ENCODE measurements around the gene SRRM4. TPM values are rescaled to one million over a fixed set of nuclear protein-coding genes. Genes with fewer than 3 reads are reported as not detected.
"Not testable (repeated sequence)": the region's sequence is repeated elsewhere in the genome, so short reads cannot be mapped to it uniquely, and the experiment has no call there.

SRRM4 gene
- total RNA-seq, 1 experiment from 2014 or later = not detected

DNA sequence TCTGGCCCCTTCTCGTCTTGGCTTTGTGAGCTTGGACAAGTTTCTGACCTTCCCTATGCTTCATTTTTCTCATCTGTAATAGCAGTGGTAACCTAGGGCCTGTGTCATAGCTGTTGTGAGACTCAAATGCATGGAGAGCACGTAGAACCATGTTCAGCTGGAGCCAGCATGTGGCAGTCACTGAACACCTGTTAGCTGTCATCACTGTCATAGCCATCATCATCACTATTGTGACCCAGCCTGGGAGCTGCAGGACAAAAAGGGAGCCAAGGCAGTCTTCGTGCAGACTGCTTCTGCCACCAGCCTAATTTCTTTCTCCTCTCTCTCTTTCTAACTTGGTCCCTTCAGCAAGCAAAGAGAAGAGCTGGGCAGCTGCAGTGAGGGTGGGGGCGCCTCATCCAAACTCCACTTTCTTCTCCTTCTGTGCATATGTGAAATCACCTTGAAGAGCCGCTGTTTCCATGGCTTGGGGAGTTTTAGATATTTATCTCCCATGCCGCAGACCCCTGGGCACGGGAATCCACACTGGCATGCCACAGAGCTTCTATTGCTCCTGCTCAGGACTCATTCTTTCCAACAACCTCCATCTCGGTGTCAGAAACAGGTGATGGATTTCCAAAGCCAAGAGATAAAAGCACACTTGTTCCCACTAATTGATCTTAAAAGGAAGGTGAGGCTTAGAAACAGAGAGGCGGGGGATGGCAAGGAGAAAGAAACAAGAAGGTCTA is 87.0 kb downstream of the SRRM4 start:
- DNase-seq (ENCODE audit: low spot score) = no peak

DNA sequence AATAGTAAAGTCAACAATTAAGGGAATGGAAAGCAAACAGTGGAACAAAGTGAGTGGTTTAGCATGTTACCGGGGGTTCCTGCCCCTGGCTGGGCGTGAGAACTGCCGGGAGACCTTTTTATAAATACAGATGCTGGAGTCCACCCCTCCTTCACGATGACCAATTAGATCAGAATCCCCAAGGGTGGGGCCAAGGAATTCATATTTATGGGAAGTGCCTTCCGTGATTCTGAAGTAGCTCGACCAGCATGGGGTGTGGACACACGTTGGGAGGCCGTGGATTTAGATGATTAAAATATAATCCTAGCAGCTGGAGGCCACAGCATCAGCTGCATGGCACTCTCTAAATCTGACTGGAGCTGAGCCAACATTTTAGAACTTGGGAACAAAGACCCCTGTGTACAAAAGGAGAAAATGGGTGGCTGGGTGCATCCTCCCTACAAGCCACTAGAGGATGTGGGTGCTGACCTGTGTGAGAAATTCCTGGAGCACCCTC is 87.9 kb downstream of the SRRM4 start:
- DNase-seq (ENCODE audit: low spot score) = no peak

GRCh38 chr12:119071176-119071575 is 89.8 kb downstream of the SRRM4 start:
- no peak for DNase-seq (ENCODE audit: low spot score)

DNA sequence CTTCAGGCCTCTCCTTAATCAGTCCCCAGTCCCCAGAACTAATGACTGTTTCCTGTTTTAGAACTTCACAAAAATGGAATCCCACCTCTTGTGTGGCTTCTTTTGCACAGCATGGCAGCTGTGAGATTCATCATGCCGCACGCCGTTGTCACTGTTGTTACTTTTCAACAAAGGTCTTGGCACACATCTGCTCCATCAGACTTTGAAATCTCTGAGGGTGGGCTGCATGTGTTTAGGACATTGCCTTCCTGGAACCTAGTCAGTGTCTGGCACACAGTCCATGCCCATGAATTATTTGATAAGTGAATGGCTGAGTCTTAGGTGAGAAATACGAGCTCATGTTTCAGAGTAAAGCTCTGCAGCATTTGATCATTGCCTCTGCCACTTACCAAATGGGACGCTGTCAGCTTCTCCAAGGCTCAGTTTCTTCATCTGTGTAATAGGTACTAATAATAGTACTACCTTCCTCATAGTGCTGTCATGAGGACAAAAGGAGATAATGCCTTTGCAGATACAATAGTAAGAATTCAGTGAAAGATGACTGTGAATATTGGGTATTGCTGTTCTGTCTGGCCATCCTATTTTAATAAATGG is 90.4 kb downstream of the SRRM4 start:
- no peak for DNase-seq (ENCODE audit: low spot score)

GRCh38 chr12:119072440-119072839 is 91.1 kb downstream of the SRRM4 start:
- DNase-seq (ENCODE audit: low spot score) = no peak

- no peak for DNase-seq (ENCODE audit: low spot score)
These were observed 94.0 kb downstream of the SRRM4 start for GRCh38 chr12:119075222-119075787.

- DNase-seq (ENCODE audit: low spot score) = no peak
These were observed 94.6 kb downstream of the SRRM4 start for GRCh38 chr12:119075918-119076317.

DNA sequence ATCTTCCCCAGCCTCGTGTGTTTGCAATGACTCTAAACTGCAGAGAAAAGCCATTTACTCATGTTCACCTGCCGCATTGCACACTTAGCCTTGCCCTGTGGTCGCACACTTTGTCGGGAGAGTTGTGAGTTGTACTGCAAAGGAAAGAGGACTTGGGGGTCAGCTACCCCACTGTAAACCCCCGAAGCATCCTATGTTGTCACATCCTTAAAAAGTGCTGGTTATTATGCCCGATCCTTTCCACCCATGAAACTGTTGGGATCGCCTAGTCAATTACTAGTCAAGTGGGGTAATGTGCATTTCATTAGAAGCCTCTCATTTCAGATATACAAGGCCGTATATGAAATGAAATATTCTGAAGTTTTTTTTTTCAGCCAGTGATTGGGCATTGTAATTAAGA is 98.2 kb downstream of the SRRM4 start:
- no peak for DNase-seq (ENCODE audit: low spot score)

DNA sequence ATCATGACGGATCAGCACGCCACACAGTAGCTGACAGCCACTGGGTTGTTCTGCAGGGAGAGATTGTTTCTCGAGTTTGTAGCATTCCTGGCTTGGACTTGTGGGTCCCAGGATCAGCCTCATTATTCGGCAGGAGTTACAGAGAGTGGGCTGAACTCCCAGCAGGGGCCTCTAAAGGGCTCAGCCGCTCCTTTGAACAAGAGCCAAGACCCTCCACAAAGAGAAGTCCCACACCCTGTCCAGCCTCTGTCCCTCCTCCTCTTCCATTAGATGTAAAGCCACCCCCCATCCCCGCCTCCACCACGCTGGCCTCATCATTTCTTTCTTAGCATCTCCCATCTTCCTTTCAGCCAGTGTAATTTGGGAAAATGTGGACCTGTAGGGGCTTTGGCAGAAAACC is 100.7 kb downstream of the SRRM4 start:
- DNase-seq (ENCODE audit: low spot score) = no peak

- no peak for DNase-seq (ENCODE audit: low spot score)
These were observed 101.2 kb downstream of the SRRM4 start for GRCh38 chr12:119082496-119082895.

DNA sequence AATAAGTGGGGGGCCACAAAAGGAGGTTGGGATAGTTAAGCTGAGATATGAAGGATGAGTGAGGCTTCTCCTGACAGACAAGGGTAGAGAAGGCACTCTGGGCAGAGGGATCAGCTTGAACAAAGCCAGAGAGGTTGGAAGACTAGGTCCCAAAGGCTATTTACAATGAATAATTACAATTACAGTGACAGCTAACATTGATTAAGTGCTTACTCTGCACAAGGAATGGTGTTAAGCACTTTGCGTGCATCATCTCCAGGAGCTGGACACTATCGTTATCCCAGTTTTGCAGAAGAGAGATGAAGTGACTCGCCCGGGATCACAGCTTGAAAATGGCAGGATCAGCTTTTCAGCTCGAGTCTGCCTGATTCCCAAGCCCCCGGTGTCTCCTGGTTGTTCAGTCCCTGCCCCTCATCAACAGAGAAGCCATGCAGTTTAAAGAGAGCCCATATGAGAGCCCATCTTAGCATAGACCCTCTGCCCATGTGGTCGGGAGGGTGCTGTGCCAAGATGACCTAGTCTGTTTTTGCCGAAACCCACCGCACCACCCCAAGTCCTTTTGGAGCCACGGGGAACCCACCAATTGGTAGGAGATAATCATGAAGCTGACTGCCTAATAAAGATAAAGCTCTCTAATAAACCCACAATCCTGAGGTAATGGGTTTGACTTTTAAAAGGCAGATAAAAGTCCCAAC is 107.5 kb downstream of the SRRM4 start:
- no peak for DNase-seq (ENCODE audit: low spot score)

- no peak for DNase-seq (ENCODE audit: low spot score)
These were observed 108.2 kb downstream of the SRRM4 start for GRCh38 chr12:119089380-119090013.

- DNase-seq (ENCODE audit: low spot score) = no peak
These were observed 108.9 kb downstream of the SRRM4 start for GRCh38 chr12:119090276-119090675.

DNA sequence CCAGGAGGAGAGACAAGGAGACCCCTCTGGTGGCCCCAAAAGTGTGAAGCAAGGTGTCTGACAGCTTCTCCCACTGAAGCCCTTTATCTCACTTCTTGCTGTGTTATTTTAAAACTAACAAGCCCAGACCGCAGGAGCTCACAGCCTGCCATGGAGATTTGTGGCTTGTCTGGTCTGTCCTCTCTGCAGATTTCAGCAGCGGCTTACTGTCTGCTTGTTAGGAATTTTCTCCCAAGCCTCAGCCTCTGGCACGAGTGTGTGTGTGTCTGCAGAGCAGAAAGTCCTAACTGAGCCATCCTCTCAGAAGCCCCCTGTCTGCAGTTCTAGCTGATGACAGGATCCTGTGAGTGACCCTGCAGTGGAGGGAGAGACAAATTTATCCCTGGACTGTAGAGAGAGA is 109.5 kb downstream of the SRRM4 start:
- DNase-seq (ENCODE audit: low spot score) = no peak

- no peak for DNase-seq (ENCODE audit: low spot score)
These were observed 115.3 kb downstream of the SRRM4 start for GRCh38 chr12:119096429-119097202.

DNA sequence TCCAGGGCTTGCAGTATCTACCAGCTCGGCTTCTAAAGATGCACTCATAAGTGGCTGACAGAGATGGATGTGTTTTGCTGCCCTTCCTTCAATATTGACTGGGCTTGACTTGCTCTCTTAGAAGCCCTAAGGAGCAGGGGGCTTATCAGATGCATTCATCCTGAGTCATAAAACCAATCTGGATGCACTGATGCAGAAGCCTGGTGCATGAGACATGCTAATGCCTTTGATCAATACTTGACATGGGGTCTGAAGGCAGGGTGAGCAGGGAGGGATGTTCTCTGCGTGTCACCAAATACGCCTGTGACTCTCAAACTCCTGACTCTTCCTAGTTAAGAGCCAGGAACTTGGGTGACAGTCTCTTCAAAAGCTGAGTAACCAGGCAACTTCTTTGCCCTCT is 119.6 kb downstream of the SRRM4 start:
- DNase-seq (ENCODE audit: low spot score) = no peak

- no peak for DNase-seq (ENCODE audit: low spot score)
These were observed 120.9 kb downstream of the SRRM4 start for GRCh38 chr12:119102274-119102673.

- DNase-seq (ENCODE audit: low spot score) = no peak
These were observed 121.4 kb downstream of the SRRM4 start for GRCh38 chr12:119102714-119103113.

DNA sequence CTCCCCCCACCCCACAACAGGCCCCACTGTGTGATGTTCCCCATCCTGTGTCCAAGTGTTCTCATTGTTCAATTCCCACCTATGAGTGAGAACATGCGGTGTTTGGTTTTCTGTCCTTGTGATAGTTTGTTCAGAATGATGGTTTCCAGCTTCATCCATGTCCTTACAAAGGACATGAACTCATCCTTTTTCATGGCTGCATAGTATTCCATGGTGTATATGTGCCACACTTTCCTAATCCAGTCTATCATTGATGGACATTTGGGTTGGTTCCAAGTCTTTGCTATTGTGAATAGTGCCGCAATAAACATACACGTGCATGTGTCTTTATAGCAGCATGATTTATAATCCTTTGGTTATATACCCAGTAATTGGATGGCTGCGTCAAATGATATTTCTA is 123.6 kb downstream of the SRRM4 start:
- not testable (repeated sequence) for DNase-seq (ENCODE audit: low spot score)

DNA sequence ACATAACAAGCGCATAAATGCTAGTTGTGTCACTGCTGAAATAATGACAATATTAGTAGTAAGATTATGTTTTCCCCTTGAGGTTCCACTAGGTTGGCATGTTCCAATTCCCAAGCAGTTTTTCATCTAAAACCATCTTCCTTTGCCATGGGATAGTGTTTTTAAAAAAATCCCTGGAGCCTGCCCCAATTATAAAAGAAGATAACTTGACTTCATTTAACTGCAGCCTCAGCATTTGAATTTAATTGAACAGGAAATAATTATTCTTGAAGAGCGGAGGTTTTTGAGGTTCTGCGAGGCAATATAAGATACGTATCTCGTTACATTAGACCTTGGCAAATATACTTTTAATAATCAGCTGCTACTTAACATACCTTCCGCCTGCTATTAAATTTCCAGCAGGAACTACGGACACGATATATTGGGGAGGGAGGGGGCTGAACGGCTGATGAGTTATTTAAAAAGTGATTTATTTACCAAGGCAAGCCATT is 132.2 kb downstream of the SRRM4 start:
- DNase-seq (ENCODE audit: low spot score) = no peak

DNA sequence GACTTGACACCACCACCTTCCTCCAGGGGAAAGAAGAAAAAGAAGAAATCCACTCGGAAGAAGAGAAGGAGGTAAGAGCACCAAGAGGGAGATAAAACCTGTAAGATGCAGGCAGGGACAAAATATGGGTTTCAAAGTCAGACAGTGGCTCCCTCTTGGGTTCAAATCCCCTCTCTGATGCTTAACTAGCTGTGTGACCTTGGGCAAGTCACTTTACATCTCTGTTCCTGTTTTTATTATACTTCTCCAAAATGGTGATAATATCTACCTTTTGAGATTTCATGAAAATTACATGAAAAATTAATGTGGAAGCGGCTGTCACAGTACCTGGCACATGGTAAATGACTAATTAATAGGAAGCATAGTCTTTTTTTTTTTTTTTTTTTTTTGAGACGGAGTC is 133.0 kb downstream of the SRRM4 start:
- DNase-seq (ENCODE audit: low spot score) = no peak
